ENCODE results near the gene MORC2. TPM values are rescaled to one million over a fixed set of nuclear protein-coding genes. Genes with fewer than 3 reads are reported as not detected.

Gene MORC2
- total RNA-seq, 2 donors from 2014 or later: 16.7 to 27.5 TPM

DNA sequence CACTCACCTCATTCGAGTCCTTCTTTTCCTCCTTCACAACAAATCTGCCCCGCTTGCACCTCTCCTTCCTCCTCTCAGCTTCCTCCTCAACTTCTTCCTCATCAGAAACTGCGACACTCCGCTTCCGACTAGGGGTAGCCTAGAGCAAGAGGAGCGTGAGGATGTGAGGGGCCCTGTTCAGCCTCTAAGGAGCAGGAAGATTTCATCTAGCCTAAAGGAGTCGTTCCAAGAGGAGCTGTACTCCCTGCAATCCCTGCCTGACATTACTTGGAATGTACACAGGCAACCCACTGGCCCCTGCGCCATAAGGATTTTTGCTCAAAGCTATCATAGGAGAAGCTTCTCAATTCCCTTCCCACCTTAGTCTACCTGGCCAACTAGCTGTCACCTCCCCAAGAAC, 34.5 kb downstream of the MORC2 start:
- peaks cover 75% of the 10 kb centered on the region for H3K36me3 ChIP-seq
- no peak overlapping the region for H3K27ac ChIP-seq
- H3K4me3 ChIP-seq: no peak overlapping the region
- TF ChIP-seq, protein P1, sequence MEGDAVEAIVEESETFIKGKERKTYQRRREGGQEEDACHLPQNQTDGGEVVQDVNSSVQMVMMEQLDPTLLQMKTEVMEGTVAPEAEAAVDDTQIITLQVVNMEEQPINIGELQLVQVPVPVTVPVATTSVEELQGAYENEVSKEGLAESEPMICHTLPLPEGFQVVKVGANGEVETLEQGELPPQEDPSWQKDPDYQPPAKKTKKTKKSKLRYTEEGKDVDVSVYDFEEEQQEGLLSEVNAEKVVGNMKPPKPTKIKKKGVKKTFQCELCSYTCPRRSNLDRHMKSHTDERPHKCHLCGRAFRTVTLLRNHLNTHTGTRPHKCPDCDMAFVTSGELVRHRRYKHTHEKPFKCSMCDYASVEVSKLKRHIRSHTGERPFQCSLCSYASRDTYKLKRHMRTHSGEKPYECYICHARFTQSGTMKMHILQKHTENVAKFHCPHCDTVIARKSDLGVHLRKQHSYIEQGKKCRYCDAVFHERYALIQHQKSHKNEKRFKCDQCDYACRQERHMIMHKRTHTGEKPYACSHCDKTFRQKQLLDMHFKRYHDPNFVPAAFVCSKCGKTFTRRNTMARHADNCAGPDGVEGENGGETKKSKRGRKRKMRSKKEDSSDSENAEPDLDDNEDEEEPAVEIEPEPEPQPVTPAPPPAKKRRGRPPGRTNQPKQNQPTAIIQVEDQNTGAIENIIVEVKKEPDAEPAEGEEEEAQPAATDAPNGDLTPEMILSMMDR (IDR thresholded peaks at IDR 0.05): no peak
- no peaks in the 10 kb centered on the region for H3K4me1 ChIP-seq (ENCODE audit: control insufficient read depth in 1 of 2, low read depth in 2 of 2)
- H3K9me3 ChIP-seq: no peaks in the 10 kb centered on the region
- DNase-seq (ENCODE audit: low spot score) (no peak), ATAC-seq (ENCODE audit: insufficient number of reproducible peaks, low FRiP score, low read depth) (no peak)
- H3K27me3 ChIP-seq (replicated peaks; ENCODE audit: insufficient read depth): no peaks in the 10 kb centered on the region

DNA sequence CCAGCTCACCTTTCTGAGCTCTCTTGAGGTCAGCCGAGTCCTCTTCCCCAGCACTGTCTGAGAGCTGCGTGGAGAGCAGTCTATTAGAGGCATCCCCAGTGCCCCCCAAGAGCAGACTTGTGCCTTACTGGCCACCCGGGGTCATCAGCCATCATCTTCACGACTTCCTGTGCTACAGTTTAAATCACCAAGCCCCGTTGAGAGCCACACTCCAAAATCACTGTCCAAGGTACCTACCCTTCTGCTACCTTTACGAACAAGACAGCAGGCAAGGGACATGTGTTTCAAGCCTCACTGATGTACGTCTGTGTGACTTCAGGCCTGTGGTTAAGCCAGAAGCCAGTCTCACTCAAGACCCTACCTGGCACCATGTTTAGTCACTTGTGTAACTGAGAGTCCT, 35.1 kb downstream of the MORC2 start:
- H3K4me1 ChIP-seq (ENCODE audit: control insufficient read depth in 1 of 2, low read depth in 2 of 2): no peaks in the 10 kb centered on the region
- no peak overlapping the region for H3K4me3 ChIP-seq
- no peak overlapping the region for H3K27ac ChIP-seq
- ATAC-seq (ENCODE audit: insufficient number of reproducible peaks, low FRiP score, low read depth) (no peak), DNase-seq (ENCODE audit: low spot score) (no peak)
- H3K36me3 ChIP-seq: peaks cover 75% of the 10 kb centered on the region
- H3K27me3 ChIP-seq (replicated peaks; ENCODE audit: insufficient read depth): no peaks in the 10 kb centered on the region
- H3K9me3 ChIP-seq: no peaks in the 10 kb centered on the region
- TF ChIP-seq, protein P1 (IDR thresholded peaks at IDR 0.05): no peak

DNA sequence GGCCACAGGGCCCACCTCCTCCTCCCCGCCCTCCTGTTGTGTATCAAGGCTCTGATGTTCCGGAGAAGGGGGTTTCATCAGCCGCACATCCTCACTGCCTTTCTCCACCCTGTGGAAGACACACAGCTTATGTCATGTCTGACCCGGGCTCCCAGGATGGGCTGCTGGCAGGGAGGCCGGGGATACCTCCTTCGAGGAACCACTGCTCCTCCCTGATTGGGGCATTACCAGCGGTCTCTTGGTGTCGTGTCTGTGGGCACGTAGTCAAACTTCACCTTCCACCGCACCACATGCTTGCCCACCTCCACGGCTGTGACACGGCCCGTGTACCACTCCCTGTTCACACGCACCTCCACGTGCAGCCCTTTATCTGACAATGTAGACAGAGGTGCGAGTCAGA, 35.9 kb downstream of the MORC2 start:
- Histone ChIP-seq H3K9me3 (no peaks in the 10 kb centered on the region), H3K4me1 (ENCODE audit: control insufficient read depth in 1 of 2, low read depth in 2 of 2) (no peaks in the 10 kb centered on the region), H3K36me3 (peaks cover 78% of the 10 kb centered on the region), H3K4me3 (no peak overlapping the region), H3K27ac (no peak overlapping the region), H3K27me3 (replicated peaks; ENCODE audit: insufficient read depth) (no peaks in the 10 kb centered on the region)
- ATAC-seq (ENCODE audit: insufficient number of reproducible peaks, low FRiP score, low read depth) (no peak), DNase-seq (ENCODE audit: low spot score) (no peak)
- TF ChIP-seq, protein P1 (IDR thresholded peaks at IDR 0.05): no peak

DNA sequence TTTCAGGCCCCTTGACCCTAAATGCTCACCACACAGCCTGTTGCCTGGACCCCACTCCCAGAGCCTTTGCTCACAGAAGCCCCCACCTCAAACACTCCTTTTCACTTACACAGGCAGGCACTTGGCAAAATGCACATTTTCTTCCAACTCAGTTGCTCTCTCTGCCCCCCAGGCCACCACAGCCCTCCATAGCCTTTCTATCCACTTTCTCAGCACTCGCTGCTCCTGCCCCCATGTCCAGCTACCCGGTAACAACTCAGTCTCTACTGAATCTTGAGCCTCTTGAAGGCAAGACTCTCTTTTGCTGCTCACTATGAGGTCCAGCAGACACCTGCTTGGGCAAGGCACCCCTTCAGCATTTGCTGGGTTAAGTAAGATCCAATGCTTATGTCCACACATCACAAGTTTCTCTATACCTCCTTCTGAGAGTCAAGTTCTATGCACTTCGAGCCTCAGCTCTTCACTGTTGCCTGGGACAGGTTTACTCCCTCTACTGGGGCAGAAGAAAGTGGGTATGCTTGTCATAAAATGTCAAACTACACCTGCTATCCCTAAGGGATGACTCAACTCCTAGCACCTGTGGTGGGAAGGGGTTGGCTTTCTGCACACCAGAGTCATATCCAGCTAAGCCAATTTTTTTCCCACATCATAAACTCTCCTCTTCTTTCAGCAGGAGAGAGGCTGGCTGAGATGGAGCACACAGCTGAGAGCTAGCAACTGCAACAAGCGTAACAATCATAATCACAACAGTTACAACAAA, 36.9 kb downstream of the MORC2 start:
- ATAC-seq (ENCODE audit: insufficient number of reproducible peaks, low FRiP score, low read depth) (no peak), DNase-seq (ENCODE audit: low spot score) (no peak)
- Histone ChIP-seq H3K4me3 (no peak overlapping the region), H3K9me3 (no peaks in the 10 kb centered on the region), H3K36me3 (peaks cover 77% of the 10 kb centered on the region), H3K4me1 (ENCODE audit: control insufficient read depth in 1 of 2, low read depth in 2 of 2) (no peaks in the 10 kb centered on the region), H3K27me3 (replicated peaks; ENCODE audit: insufficient read depth) (no peaks in the 10 kb centered on the region), H3K27ac (no peak overlapping the region)
- TF ChIP-seq, protein P1 (IDR thresholded peaks at IDR 0.05): no peak

DNA sequence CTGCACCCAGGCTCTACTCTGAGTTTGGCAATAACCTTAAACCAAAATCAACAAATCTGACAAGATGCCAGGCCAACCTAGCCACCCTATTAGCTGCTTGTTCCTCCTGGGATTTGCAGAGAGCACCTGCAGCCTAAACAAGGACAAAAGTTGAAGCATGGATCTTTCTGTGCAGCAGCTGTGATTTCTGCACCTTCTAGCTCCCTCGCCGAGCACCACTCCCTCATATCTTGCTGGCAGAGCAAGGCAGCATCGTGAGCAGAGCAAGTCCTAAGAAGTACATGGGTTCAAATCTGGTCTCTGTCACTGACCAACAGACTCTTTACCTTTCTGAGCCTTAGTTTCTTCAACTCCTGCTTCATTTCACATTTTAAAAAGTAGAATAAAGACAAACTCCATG, 38.3 kb downstream of the MORC2 start:
- H3K27me3 ChIP-seq (replicated peaks; ENCODE audit: insufficient read depth): no peaks in the 10 kb centered on the region
- H3K9me3 ChIP-seq: no peaks in the 10 kb centered on the region
- H3K27ac ChIP-seq: no peak overlapping the region
- ATAC-seq (ENCODE audit: insufficient number of reproducible peaks, low FRiP score, low read depth): no peak
- TF ChIP-seq, protein P1 (IDR thresholded peaks at IDR 0.05): no peak
- H3K36me3 ChIP-seq: peaks cover 76% of the 10 kb centered on the region
- no peak overlapping the region for H3K4me3 ChIP-seq
- DNase-seq (ENCODE audit: low spot score): no peak
- H3K4me1 ChIP-seq (ENCODE audit: control insufficient read depth in 1 of 2, low read depth in 2 of 2): no peaks in the 10 kb centered on the region
